HG03097 (cell line): ENCODE measurements around the gene PROSER2.

Experiments
- ATAC-seq: cut with Tn5 transposase; IDR thresholded peaks from one replicate; pipeline ENCODE4 v1.9.1; 2021; ENCODE audit not compliant: unreplicated experiment, low FRiP score

The PROSER2 gene

GRCh38 chr10:11861811-11862428 lies 38.8 kb downstream of the PROSER2 start:
- ATAC-seq, result no peak

GRCh38 chr10:11863353-11864109 lies 40.4 kb downstream of the PROSER2 start:
- peak; percentile 89 for ATAC-seq

GRCh38 chr10:11864727-11865126 lies 41.6 kb downstream of the PROSER2 start:
- no peak for ATAC-seq

GRCh38 chr10:11865561-11865960 lies 42.4 kb downstream of the PROSER2 start:
- no peak for ATAC-seq

- ATAC-seq, result no peak
Observed at GRCh38 chr10:11866199-11866925, 43.2 kb downstream of the PROSER2 start.

GRCh38 chr10:11869219-11869618 lies 46.1 kb downstream of the PROSER2 start:
- ATAC-seq, result no peak

- no peak for ATAC-seq
Observed at GRCh38 chr10:11869743-11870460, 46.7 kb downstream of the PROSER2 start.

- no peak for ATAC-seq
Observed at GRCh38 chr10:11870461-11870780, 47.3 kb downstream of the PROSER2 start.

GRCh38 chr10:11870900-11871400 lies 47.8 kb downstream of the PROSER2 start:
- ATAC-seq, result no peak

GRCh38 chr10:11871466-11871865 lies 48.3 kb downstream of the PROSER2 start:
- ATAC-seq, result no peak

- no peak for ATAC-seq
Observed at GRCh38 chr10:11874568-11875493, 51.7 kb downstream of the PROSER2 start.

GRCh38 chr10:11875494-11876281 lies 52.5 kb downstream of the PROSER2 start:
- ATAC-seq, result no peak

GRCh38 chr10:11876324-11876723 lies 53.2 kb downstream of the PROSER2 start:
- ATAC-seq, result no peak

- no peak for ATAC-seq
Observed at GRCh38 chr10:11876805-11877590, 53.8 kb downstream of the PROSER2 start.

GRCh38 chr10:11877591-11877905 lies 54.4 kb downstream of the PROSER2 start:
- no peak for ATAC-seq

- no peak for ATAC-seq
Observed at GRCh38 chr10:11878776-11879175, 55.6 kb downstream of the PROSER2 start.

- no peak for ATAC-seq
Observed at GRCh38 chr10:11879387-11880094, 56.4 kb downstream of the PROSER2 start.
